SK-N-DZ (cell line): ENCODE measurements around the gene NCS1.
A peak's percentile ranks its signal among the peaks of the same experiment; 100 is the strongest.
"Not testable (repeated sequence)": the region's sequence is repeated elsewhere in the genome, so short reads cannot be mapped to it uniquely, and the experiment has no call there.

Experiments
- DNase-seq: peaks from one replicate; pipeline ENCODE4 v3.0.0-alpha.2; 2015; ENCODE audit warnings: low spot score

The NCS1 gene

DNA sequence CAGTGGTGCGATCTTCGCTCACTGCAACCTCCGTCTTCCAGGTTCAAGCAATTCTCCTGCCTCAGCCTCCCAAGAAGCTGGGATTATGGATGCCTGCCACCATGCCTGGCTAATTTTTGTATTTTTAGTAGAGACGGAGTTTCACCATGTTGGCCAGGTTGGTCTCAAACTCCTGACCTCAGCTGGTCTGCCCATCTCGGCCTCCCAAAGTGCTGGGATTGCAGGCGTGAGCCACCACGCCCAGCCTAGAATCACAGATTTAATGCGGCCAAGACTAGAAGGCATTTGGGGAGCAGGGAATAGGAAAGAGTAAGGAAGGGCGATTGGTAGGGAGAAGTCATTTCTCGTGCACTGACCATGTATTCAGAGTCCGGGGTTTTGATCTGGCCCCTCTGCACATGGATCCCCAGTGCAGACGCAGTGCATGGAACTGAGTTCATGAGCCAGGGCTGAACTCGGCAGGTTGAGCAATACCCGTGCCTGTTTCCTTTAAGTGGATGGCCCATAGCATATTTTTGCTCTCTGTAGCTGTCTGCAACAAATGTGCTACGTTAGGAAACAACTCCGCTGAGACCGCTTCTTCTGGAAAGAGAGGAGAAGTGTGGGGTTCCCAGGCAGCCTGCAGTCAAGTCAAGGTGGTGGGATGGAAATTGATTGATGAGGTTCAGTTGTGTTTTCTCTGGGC, 90.0 kb downstream of the NCS1 start:
- DNase-seq = no peak

DNA sequence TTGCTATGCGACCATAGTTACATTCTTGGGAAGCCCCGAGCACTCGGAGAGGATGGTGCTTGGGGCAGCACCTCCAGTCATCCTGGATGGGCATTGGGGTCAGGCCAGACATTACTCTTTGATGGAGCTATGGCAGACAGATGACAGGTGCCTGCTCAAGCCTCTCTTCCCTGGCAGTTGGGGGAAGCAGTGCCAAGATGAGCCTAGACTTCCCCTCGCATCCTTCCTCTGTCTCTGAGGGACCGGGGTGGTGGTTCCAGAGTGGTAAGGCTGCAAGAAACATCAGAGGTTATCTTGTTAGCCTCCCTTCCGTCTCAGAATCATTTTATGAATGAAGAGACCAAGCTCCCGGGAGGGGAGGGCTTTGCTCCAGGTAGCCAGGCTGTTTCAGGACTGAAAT, 90.6 kb downstream of the NCS1 start:
- DNase-seq = no peak

DNA sequence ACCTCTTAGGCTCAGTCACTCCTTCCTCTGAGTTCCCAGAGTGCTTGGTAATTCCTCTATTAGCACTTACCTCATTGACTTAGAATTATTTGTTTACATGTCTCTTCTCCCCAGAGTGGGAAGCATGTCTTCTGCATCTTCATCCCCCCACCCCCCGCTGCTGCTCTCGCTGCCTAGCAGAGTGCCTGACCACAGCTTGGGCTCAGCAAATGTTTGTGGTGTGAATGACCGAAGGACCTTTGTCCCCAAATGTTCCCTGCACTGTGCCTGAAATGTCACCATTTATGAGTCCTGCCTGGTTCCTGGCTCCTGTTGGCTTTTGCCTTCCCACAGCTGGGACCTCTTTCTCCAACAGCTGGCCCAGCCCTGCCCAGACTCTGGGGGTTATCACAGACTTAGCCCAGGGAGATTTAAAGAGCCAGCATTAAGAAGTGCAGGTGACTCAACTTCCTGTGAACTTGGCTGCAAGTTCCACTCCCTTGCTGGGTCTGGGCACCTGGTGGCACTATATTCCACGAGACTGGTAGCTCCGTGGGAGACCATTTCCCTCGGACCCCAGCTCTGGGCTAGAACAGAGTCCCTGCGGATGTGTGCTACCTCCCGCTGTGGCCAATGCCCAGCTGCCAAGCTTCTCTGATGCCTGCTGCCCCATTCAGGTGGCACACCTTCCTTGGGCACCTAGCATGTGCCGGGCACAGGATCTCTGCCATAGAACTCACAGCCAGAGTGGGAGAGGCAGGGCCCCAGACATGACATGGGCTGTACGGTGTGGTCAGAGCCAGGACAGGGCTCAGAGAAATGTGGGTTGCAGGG, 91.6 kb downstream of the NCS1 start:
- DNase-seq = no peak

DNA sequence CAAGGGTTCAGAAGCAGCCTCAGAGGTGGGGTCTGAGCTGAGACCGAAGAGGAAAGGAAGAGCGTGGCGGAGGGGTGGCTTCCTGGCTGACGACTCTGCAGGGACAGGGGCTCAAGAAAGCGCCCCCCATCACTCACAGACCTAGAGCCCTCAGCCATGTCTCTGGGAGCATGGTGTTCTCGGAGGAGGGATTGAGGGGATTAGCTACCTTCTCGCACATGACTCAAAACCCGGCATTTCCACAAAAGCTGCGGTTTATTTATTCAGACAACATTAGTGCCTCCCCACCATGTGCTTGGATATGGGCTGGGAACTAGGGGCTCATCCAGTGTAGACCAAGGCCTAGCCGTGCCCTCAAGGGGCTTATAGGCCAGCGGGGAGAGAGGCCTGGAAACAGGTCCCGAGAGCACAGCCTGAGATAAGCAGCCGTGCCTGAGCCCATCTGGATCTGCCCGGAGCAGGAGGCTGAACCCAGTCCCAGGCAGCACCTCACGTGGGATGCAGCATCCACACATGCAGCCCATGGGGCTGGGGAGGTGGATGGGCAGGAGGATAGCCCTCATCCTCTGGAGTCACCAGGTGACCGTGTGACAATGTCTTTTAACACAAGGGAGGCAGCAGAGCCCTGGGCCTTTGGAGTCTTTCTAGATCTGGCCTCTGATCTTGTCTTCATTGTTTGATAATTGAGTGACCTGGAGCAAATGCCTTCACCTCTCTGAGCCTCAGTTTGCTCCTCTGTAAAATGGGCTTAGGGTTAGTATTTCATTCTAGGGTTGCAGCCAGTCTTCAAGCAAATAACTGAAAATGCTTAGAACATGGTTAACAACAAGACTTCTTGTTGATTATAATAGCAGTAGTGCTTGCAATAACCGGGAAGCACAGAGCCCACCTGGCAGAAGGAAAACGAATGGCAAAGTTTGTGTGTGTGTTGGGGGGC, 92.5 kb downstream of the NCS1 start:
- no peak for DNase-seq

DNA sequence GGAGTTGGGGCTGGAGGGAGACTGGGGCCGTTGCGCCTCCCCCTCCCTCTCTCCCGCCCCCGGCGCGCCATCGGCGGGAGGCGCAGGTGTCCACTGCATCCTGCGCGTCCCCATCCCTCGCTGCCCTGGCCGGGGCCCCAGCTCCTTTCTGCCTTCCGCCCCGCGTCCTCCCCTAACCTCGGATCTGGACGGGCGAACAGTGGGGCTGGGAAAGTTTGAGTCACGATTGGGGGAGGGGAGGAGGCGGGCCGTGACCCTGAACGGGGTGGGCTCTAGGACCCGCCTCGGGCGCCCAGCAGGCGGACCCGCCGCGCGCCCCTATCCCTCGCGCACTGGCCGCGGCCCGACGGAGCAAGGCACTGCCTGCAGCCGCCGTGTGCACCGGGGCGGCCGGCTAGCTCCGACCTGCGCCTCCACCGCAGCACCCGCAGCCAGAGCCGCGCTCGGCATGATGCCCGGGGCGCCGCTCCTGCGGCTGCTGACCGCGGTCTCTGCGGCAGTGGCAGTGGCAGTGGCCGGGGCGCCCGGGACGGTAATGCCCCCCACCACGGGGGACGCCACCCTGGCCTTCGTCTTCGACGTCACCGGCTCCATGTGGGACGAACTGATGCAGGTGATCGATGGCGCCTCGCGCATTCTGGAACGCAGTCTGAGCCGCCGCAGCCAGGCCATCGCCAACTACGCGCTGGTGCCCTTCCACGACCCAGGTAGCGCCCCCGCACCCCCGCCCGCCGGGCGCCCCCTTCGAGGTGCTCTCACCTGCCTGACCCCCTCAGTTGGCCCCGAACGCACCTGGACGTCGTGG, 93.4 kb downstream of the NCS1 start, which contains the start of gene HMCN2:
HMCN2 (plus strand) TSS at position 330 of the 805 bp plus-strand sequence; CDS start at position 449, 119 bp downstream.
- DNase-seq = peak; percentile 63

DNA sequence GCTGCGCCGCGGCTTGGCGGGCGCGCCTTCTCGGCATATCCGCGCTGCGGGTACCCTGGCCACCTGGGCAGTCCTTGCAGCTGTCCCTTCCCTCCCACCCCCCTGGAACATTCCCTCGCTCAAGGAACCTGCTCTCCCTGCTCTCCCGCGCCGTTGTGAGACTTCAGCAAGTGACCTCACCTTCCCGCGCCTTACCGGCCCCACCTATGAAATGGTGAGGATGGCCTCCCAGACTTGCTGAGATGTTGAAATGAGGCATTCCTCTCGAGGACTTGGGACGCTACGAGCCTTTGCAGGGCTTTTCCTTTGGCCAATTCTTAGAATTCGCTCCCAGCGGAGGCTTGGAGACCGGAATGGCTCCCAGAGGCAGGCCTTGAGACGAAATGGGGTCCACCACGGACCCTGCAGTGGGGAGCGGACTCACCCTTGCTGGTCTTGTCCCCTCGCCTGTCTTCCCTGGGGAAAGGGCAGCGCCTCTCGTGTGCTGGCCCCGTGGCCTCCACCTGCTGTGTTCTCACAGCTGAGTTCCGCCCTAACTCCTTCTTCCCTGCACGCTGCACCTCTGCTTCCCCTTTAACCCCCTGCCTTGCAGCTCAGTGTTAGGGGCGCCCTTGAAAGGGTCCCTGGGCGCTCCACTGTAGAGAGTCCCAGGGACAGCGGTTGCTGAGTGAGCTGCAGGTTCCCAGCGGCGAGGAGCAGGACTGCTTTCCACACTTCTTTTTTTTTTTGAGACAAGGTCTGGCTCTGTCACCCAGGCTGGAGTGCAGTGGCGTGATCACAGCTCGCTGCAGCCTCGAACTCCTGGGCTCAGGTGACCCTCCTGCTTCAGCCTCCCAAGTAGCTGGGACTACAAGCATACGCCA, 94.3 kb downstream of the NCS1 start:
- peak; percentile 64 for DNase-seq

DNA sequence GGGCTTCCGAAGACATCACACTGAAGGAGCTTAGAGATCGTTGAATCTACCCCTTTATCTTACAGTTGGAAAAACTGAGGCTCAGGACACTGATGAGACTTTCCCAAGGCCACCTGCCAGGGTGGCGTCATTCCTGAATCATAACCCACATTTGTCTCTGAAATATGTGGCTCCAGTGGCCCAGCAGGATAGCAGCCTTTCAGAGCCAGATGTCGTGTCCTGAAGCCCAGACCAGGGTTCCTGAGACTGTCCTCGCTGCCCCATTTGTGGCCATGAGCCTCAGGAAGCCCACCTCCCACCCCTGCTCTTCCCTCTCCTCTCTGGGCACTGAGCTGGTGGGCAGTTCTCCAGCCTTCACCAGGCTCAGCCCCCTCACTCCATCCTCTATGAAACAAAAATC, 95.7 kb downstream of the NCS1 start:
- DNase-seq = no peak

DNA sequence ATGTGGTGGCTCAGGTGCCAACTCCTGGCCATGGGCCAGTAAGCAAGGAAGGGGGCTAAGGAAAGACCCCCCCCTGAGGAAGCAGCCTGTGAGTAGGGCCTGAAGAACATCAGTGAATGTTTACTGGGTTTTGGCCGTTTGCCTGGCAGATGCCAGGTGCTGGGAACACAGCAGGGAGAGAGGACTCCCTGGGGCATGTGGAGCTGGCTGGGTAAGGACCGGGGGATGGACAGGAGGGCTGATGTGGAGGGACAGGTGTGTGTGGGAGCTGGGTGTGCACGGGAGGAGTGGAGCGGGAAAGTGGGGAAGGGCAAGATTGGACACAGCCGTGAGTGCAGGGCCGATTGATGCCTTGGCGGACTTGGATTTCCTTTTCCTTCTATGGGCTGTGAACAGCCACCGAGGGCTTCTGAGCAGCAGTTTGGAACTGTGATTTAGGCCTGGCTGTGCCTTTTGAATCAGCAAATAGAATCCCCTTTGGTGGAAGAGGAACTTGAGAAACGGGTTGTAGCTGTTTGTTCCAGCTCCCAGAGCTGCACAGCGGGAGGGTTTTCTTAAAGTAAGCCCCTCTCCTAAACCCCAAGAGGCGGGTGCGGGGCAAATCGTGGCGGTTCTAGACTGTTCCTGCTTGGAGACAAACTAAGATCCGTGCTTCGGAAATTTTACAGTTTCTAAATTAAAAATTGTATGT, 96.5 kb downstream of the NCS1 start:
- DNase-seq = no peak

DNA sequence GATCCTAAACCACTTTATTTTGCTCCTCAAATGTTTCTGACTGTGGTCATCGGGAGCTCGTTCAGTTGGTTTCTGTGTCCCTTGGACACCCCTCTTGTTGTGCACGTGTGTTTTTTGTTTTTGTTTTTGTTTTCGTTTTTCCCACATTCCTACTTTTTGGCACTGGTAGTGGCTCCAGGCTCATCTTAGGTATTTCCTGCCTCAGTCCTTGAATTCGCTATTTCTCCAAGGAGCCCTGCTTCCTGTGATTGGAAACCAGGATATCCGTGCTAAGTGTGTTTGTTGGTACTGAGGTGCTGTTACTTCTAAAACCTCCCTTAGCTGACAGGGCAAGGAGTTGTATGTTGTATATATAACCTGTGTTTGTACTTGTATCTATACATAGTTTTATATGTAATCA, 99.3 kb downstream of the NCS1 start:
- DNase-seq = no peak

DNA sequence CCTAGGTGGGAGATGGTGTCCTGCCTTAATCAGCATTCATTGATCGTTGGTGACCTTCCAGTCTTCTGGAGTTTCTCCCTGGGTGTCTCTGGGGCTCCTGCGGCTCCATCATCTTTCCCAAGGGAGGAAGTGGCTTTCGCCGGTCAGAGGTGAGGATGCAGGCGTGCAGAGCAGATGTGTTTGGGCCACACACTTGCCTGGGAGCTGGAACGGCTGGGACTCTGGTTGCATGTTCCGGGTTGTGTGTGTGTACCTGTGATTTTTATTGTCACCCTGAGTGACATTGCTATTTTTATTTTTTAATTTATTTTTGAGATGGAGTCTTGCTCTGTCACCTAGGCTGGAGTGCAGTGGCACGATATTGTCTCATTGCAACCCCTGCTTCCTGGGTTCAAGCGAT, 103.0 kb downstream of the NCS1 start:
- no peak for DNase-seq

DNA sequence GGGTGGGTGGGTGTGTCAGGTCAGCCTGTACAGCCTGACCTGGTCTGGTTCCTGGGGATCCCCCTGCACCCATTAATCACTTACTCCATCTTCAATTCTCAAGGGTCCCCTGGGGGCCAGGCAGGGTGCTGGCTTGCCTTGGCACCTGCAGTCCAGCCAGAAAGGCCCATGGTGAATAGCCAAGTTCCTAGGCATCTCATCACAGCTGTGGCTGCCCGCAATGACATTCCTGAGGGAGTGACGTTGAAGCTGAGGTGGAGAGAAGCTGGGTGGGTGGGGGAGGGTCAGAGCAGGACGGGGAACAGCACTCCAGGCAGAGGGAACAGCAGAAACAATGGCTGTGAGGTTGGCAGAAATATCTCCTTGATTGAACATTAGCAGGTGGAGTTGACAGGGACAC, 103.9 kb downstream of the NCS1 start:
- no peak for DNase-seq

DNA sequence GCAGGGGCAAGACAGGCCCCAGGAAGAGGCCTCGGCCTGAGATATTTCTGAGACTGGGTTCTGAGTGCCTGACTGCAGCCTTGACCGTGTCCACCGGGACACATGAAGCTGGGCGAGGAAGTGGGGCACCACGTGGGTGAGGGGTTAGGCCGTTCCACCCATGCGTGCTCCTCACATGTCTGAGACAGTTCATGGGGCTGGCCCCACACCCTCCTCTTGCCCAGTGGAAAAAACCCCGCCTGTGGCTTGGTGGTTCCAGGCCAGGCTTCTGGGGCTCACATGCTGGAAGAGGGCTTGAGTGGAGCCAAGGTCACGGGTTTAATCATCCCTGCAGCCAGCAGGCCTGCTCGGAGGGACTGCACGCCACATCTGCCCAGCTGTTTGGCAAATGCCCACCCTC, 104.8 kb downstream of the NCS1 start:
- no peak for DNase-seq

DNA sequence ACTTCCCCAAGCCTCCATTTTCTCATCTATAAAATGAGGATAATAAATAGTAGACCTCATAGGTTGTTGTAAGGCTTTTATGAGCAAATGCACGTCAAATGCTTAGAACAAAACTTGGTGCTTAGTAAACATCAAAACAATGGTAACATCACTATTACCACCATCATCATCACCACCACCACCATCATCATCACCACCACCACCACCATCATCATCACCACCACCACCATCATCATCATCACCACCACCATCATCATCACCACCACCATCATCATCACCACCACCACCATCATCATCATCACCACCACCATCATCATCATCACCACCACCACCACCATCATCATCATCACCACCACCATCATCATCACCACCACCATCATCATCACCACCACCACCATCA, 105.3 kb downstream of the NCS1 start:
- not testable (repeated sequence) for DNase-seq

DNA sequence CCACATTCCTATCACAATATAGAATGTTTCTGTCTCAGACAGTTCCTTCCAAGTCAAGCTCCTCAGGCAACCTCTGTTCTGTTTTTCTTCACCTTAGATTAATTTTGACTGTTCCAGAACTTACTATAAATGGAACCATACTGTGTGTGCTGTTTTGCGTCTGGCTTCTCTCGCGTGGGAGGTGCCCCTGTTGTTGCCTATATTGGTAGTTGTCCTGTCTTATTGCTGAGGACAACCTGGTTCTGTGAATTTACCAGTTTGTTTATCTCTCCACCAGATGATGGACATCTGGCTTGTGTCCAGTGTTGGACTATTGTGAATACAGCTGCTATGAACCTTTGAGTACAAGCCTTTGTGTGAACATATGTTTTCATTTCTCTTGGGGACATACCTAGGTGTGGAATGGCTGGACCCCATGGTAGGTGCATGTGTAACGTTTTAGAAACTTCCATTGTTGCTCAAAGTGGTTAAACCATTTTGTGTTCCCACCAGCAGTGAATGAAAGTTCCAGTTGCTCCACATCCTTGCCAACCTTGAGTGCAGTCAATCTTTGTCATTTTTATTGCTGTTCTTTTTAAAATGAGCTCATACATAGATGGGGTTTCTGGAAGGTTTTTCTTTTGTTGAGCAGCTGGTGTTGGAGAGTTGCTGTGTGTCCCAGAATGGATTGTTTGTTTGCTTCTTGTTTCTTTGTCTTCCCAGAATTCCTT, 111.5 kb downstream of the NCS1 start:
- peak; percentile 93 for DNase-seq

DNA sequence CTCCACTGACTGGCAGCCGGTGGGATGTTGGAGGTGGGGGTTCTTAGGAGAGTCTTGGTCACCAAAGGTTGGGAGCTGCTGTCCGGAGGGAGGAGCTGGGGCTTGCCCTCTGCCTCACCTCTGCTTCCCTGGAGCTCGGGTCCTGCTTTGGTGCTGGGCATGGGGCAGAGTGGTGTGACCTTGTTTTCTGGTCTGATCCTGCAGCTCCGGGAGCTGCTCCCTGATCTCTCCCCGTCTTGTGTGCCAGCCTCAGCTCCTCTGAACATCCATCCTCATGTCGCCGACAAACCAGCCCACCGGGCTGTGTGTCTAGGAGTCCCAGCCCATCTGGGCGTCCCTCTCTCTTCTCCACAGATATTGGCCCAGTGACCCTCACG, 112.0 kb downstream of the NCS1 start:
- DNase-seq = no peak

DNA sequence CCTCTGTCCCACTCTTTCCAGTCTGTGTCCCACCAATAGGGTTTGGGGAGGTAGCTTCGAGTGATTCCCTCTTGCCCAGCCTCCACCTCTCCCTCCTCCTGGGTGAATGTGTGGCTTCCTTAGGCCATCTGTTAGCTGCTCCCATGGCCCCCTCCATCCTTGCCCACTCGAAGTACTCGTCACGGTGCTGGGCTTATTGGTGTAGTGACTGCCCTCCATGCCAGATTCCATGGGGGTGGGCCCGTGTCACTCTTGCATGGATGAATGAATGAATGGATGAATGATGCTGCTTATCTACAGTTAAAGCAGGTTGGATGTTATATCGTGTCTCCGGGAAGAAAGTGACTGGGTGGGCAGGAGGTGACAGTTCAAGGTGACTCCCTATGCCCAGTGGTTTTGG, 112.5 kb downstream of the NCS1 start:
- no peak for DNase-seq

DNA sequence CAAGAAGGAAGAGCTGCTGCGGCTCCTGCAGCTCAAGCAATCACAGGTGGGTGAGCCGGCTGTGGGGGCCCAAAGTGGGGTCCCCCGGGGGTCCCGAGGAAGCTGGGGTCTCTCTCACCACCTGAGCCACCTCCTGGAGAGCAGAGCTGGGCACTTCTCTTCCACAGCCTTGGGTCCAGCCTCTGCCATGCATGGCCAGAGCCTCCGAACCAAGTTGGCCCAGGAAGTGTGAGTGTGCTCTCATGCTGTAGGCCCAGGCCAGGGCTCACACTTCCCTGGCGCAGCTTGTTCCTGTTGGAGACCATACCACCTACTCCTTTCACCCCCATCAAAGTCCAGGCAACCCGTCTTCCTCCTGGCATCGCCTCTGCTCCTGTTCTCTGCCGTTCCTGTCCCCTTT, 113.1 kb downstream of the NCS1 start:
- DNase-seq = no peak

DNA sequence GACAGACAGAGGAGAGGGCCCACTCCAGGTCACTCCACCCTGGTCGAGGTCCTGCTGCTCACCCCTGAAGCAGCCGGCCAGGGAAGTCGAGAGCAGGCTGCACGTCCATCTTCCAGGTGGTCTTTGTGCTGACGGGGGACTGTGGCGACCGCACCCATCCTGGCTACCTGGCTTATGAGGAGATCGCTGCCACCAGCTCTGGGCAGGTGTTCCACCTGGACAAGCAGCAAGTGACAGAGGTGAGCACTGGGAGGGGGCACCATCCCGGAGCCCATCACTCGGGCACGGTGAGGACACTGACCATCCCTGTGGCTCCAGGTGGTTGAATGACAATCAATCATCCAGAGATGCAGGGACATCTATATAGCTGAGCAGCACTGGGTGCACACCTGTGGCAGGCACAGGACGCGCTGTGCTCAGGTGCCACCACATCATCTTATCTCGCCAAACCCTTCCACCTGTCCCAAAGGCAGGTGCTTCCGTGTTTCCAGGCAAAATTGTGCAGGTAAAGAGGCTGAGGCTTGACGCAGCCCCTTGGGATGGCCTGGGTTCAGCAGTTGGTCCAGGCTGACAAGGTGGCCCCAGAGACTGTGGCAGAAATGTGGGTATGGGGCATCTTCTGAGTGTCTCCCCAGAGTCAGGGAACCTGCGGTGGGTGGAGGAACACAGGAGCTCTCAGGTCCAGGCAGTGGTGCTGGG, 114.0 kb downstream of the NCS1 start:
- DNase-seq = no peak
